CD4-positive, alpha-beta memory T cell (primary cell): ENCODE data around the gene OR5K3. TPM values are rescaled to one million over a fixed set of nuclear protein-coding genes. Genes with fewer than 3 reads are reported as not detected.

Experiments used
- CTCF ChIA-PET: fragments of 350-600 bp; sonication (Branson Sonifier 250); formaldehyde crosslinking; loops from one replicate; lab custom pipeline; 2021; ENCODE audit warnings: inconsistent platforms; ENCODE audit not compliant: partially characterized antibody; lab: Charles Lee
- POLR2A ChIA-PET: fragments of 350-600 bp; sonication (Branson Sonifier 250); formaldehyde crosslinking; loops from one replicate; lab custom pipeline; 2021; ENCODE audit not compliant: partially characterized antibody; lab: Charles Lee
- DNase-seq, 5 donors: peaks; one replicate each; pipeline versions ENCODE4 v3.0.0 to v3.0.0-alpha.2; 2020 to 2022; ENCODE audit warnings: mixed read lengths in 1 of 5
- H3K27ac ChIP-seq: one replicate; pipeline ENCODE4 v1.7.0; 2013; ENCODE audit warnings: low read depth, low read length
- H3K27me3 ChIP-seq: 2 replicates; pipeline ENCODE4 v1.7.0; 2013; ENCODE audit warnings: mild to moderate bottlenecking, low read length, moderate library complexity; ENCODE audit not compliant: insufficient read depth
- H3K36me3 ChIP-seq: 2 replicates; pipeline ENCODE4 v1.7.0; 2013; ENCODE audit warnings: mild to moderate bottlenecking, low read length, moderate library complexity; ENCODE audit not compliant: insufficient read depth
- H3K4me1 ChIP-seq: 2 replicates; pipeline ENCODE4 v1.7.0; 2013; ENCODE audit warnings: mild to moderate bottlenecking, low read length, moderate library complexity; ENCODE audit not compliant: insufficient read depth
- H3K4me3 ChIP-seq, 2 donors: one replicate each; pipeline ENCODE4 v1.7.0; 2013; ENCODE audit warnings: low read length in 2 of 2, mild to moderate bottlenecking in 1 of 2
- H3K9me3 ChIP-seq, 2 donors: one replicate each; pipeline ENCODE4 v1.7.0; 2013; ENCODE audit warnings: low read length in 2 of 2, control low read depth in 1 of 2; ENCODE audit not compliant: control insufficient read depth in 1 of 2
- H3K27ac Mint-ChIP-seq, 7 donors: one replicate each; pipeline ENCODE4 v1.8.0; 2020 to 2021; ENCODE audit warnings: mixed read lengths in 7 of 7, mild to moderate bottlenecking in 6 of 7, inconsistent platforms in 3 of 7, moderate library complexity in 3 of 7
- H3K27me3 Mint-ChIP-seq, 2 donors: one replicate each; pipeline ENCODE4 v1.8.0; 2020 to 2021; ENCODE audit warnings: mixed read lengths in 2 of 2
- H3K36me3 Mint-ChIP-seq, 2 donors: one replicate each; pipeline ENCODE4 v1.8.0; 2020 to 2021; ENCODE audit warnings: mixed read lengths in 2 of 2, inconsistent platforms in 1 of 2, mild to moderate bottlenecking in 1 of 2
- H3K4me1 Mint-ChIP-seq, 4 donors: one replicate each; pipeline ENCODE4 v1.8.0; 2020 to 2021; ENCODE audit warnings: mixed read lengths in 4 of 4, mild to moderate bottlenecking in 1 of 4
- H3K4me3 Mint-ChIP-seq, 8 donors: one replicate each; pipeline ENCODE4 v1.8.0; 2020 to 2021; ENCODE audit warnings: mixed read lengths in 8 of 8, mild to moderate bottlenecking in 7 of 8, moderate library complexity in 6 of 8, inconsistent platforms in 3 of 8
- H3K9me3 Mint-ChIP-seq, 8 donors: one replicate each; pipeline ENCODE4 v1.8.0; 2020 to 2021; ENCODE audit warnings: mixed read lengths in 8 of 8, mild to moderate bottlenecking in 5 of 8, inconsistent platforms in 3 of 8, moderate library complexity in 1 of 8
- intact Hi-C: fragments of 100-400 bp; cut with micrococcal nuclease; formaldehyde crosslinking; loops from one replicate; pipeline ENCODE4 v1.15.1; 2023
- polyA plus RNA-seq, 2 donors: library from polyadenylated mRNA; unstranded; fragments of 300-500 nt; fragmentation: Illumina TruSeq; gene quantifications; one replicate each; pipeline ENCODE4 v1.2.3, GENCODE V29; 2021
- total RNA-seq, 2 experiments: library from RNA; stranded (reverse); gene quantifications; one replicate each; pipeline ENCODE4 v1.2.3, GENCODE V29; 2021

The OR5K3 gene
- total and polyA plus RNA-seq, 4 experiments from 2014 or later = not detected

- peaks cover 6 to 63% (median 57%) of the 10 kb centered on the region in 8 donors for H3K9me3 Mint-ChIP-seq
- CTCF ChIA-PET = interaction anchor here (0.6 kb wide), 1 partner anchor 16 kb away, joined by 3 read pairs; no protein-coding TSS in a partner anchor
- POLR2A ChIA-PET = no interaction called here
These were observed 15.6 kb downstream of the OR5K3 start for GRCh38 chr3:98406034-98406433.

DNA sequence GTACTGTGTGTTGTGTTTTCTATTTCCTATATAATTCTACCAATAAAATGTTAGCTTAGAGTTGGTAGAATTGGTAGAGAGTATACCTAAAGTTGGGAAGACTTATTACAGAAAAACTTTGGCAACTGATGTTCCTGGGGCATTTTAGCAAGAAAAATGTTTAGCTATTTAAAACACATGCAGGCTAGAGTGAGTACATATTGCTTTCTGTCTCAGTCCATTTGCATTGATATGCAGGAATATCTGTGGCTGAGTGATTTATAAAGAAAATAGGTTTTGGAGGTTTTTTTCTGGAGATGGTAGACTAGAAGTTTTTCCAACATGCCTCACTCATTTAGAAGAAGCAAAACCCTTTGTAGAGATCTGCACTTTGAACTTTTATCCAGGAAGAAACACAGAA, 42.1 kb downstream of the OR5K3 start:
- H3K27ac ChIP-seq = no peak overlapping the region
- no peaks in the 10 kb centered on the region for H3K36me3 ChIP-seq
- no peaks in the 10 kb centered on the region for H3K27me3 ChIP-seq
- H3K4me3 ChIP-seq = no peak overlapping the region
- Mint-ChIP-seq H3K36me3 (peaks cover 2 to 12% of the 10 kb centered on the region in 2 donors), H3K9me3 (peaks cover 0 to 47% (median 29%) of the 10 kb centered on the region in 8 donors), H3K27me3 (no peaks in the 10 kb centered on the region), H3K4me1 (no peaks in the 10 kb centered on the region), H3K4me3 (no peak overlapping the region), H3K27ac (no peak overlapping the region)
- POLR2A ChIA-PET = no interaction called here
- intact Hi-C loops = no loop called here
- H3K4me1 ChIP-seq = no peaks in the 10 kb centered on the region
- DNase-seq = no peak
- peaks cover 0 to 20% of the 10 kb centered on the region in 2 donors for H3K9me3 ChIP-seq
- CTCF ChIA-PET = no interaction called here

More at GRCh38 chr3:98406034-98406433, 15.6 kb downstream of the OR5K3 start:
- no peak for DNase-seq
- Histone ChIP-seq H3K9me3 (peaks cover 0 to 4% of the 10 kb centered on the region in 2 donors), H3K4me3 (no peak overlapping the region), H3K27me3 (no peaks in the 10 kb centered on the region), H3K27ac (no peak overlapping the region), H3K36me3 (no peaks in the 10 kb centered on the region), H3K4me1 (no peaks in the 10 kb centered on the region)
- no peaks in the 10 kb centered on the region for H3K4me1 Mint-ChIP-seq
- H3K4me3 Mint-ChIP-seq = no peak overlapping the region
- peaks cover 20 to 23% of the 10 kb centered on the region in 2 donors for H3K36me3 Mint-ChIP-seq
- no peak overlapping the region for H3K27ac Mint-ChIP-seq
- intact Hi-C loops = no loop called here
- H3K27me3 Mint-ChIP-seq = peaks cover 0 to 4% of the 10 kb centered on the region in 2 donors

DNA sequence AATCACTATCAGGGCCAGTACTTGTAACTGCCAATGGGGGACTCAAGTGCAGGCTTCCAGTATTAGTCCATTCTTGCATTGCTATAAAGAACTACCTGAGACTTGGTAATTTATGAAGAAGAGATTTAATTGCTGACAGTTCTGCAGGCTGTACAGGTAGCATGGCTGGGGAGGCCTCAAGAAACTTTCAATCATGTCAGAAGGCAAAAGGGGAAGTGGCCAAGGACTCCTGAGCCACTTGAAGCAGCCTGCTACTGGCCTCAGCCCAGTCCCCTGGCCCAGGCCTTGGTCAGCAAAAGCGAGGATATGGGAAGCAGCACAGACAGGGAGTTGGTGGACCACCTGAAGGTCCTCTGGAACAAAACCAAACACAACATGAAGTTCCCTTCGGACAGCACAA, 43.3 kb downstream of the OR5K3 start:
- DNase-seq = no peak
- no peaks in the 10 kb centered on the region for H3K4me1 Mint-ChIP-seq
- intact Hi-C loops = no loop called here
- peaks cover 0 to 13% of the 10 kb centered on the region in 2 donors for H3K9me3 ChIP-seq
- POLR2A ChIA-PET = no interaction called here
- no peak overlapping the region for H3K27ac Mint-ChIP-seq
- H3K9me3 Mint-ChIP-seq = peaks cover 0 to 35% (median 22%) of the 10 kb centered on the region in 8 donors
- CTCF ChIA-PET = no interaction called here
- H3K4me3 ChIP-seq = no peak overlapping the region
- H3K4me1 ChIP-seq = no peaks in the 10 kb centered on the region
- H3K36me3 ChIP-seq = no peaks in the 10 kb centered on the region
- H3K4me3 Mint-ChIP-seq = no peak overlapping the region
- peaks cover 2 to 12% of the 10 kb centered on the region in 2 donors for H3K36me3 Mint-ChIP-seq
- H3K27me3 Mint-ChIP-seq = no peaks in the 10 kb centered on the region
- no peaks in the 10 kb centered on the region for H3K27me3 ChIP-seq
- no peak overlapping the region for H3K27ac ChIP-seq

- H3K9me3 Mint-ChIP-seq = peaks cover 0 to 29% (median 16%) of the 10 kb centered on the region in 8 donors
- no peak for DNase-seq
- H3K4me3 ChIP-seq = no peak overlapping the region
- intact Hi-C loops = no loop called here
- peaks cover 0 to 12% of the 10 kb centered on the region in 2 donors for H3K36me3 Mint-ChIP-seq
- POLR2A ChIA-PET = no interaction called here
- no peaks in the 10 kb centered on the region for H3K4me1 Mint-ChIP-seq
- no peak overlapping the region for H3K4me3 Mint-ChIP-seq
- no peaks in the 10 kb centered on the region for H3K27me3 Mint-ChIP-seq
- no peaks in the 10 kb centered on the region for H3K36me3 ChIP-seq
- H3K27ac ChIP-seq = no peak overlapping the region
- H3K9me3 ChIP-seq = peaks cover 0 to 7% of the 10 kb centered on the region in 2 donors
- H3K27me3 ChIP-seq = no peaks in the 10 kb centered on the region
- H3K27ac Mint-ChIP-seq = no peak overlapping the region
- CTCF ChIA-PET = interaction anchor here (0.9 kb wide), 1 partner anchor 116 kb away, joined by 4 read pairs; no protein-coding TSS in a partner anchor
- H3K4me1 ChIP-seq = no peaks in the 10 kb centered on the region
These were observed 43.9 kb downstream of the OR5K3 start for GRCh38 chr3:98434412-98434811.

- no peak for DNase-seq
- Histone ChIP-seq H3K9me3 (no peaks in the 10 kb centered on the region), H3K36me3 (no peaks in the 10 kb centered on the region), H3K4me1 (no peaks in the 10 kb centered on the region), H3K4me3 (no peak overlapping the region), H3K27me3 (no peaks in the 10 kb centered on the region), H3K27ac (no peak overlapping the region)
- H3K36me3 Mint-ChIP-seq = no peaks in the 10 kb centered on the region
- H3K9me3 Mint-ChIP-seq = no peaks in the 10 kb centered on the region
- no peak overlapping the region for H3K4me3 Mint-ChIP-seq
- POLR2A ChIA-PET = no interaction called here
- no peaks in the 10 kb centered on the region for H3K27me3 Mint-ChIP-seq
- intact Hi-C loops = loop anchor here (5.0 kb wide), 1 partner anchor 132 kb away; no protein-coding TSS in a partner anchor
- CTCF ChIA-PET = no interaction called here
- no peak overlapping the region for H3K27ac Mint-ChIP-seq
- H3K4me1 Mint-ChIP-seq = no peaks in the 10 kb centered on the region
These were observed 49.8 kb downstream of the OR5K3 start for GRCh38 chr3:98440283-98440682.

Other genes with a start within 250 kb of the OR5K3 start
- not detected for gene OR5H14, start 243.2 kb upstream of the OR5K3 start, total RNA-seq
- not detected for gene OR5H14, start 243.2 kb upstream of the OR5K3 start, polyA plus RNA-seq
- not detected for gene OR5H15, start 224.0 kb upstream of the OR5K3 start, total RNA-seq
- gene OR5H15, start 224.0 kb upstream of the OR5K3 start, polyA plus RNA-seq = not detected
- not detected for gene OR5H6, start 126.4 kb upstream of the OR5K3 start, total RNA-seq
- gene OR5H6, start 126.4 kb upstream of the OR5K3 start, polyA plus RNA-seq = not detected
- not detected for gene OR5H2, start 108.2 kb upstream of the OR5K3 start, total RNA-seq
- gene OR5H2, start 108.2 kb upstream of the OR5K3 start, polyA plus RNA-seq = not detected
- gene OR5K4, start 36.8 kb upstream of the OR5K3 start, total RNA-seq = not detected
- not detected for gene OR5K4, start 36.8 kb upstream of the OR5K3 start, polyA plus RNA-seq
- gene OR5K1, start 72.5 kb downstream of the OR5K3 start, total RNA-seq = not detected
- gene OR5K1, start 72.5 kb downstream of the OR5K3 start, polyA plus RNA-seq = not detected
- gene OR5K2, start 107.0 kb downstream of the OR5K3 start, total RNA-seq = not detected
- not detected for gene OR5K2, start 107.0 kb downstream of the OR5K3 start, polyA plus RNA-seq
- gene CLDND1, start 132.2 kb downstream of the OR5K3 start, total RNA-seq = 100 to 1,000 TPM; 421 to 431 TPM
- gene CLDND1, start 132.2 kb downstream of the OR5K3 start, polyA plus RNA-seq = 100 to 1,000 TPM; 149 to 246 TPM
- 10 to 100 TPM; 31.2 to 32.0 TPM for gene GPR15, start 141.3 kb downstream of the OR5K3 start, total RNA-seq
- gene GPR15, start 141.3 kb downstream of the OR5K3 start, polyA plus RNA-seq = 10 to 100 TPM; 12.9 to 14.2 TPM
- 10 to 100 TPM; 41.1 to 41.3 TPM for gene CPOX, start 202.9 kb downstream of the OR5K3 start, total RNA-seq
- gene CPOX, start 202.9 kb downstream of the OR5K3 start, polyA plus RNA-seq = 1 to 10 TPM; 3.3 to 8.2 TPM